ENCODE results near the gene TMC5. TPM values are rescaled to one million over a fixed set of nuclear protein-coding genes. Genes with fewer than 3 reads are reported as not detected.
"Not testable (repeated sequence)": the region's sequence is repeated elsewhere in the genome, so short reads cannot be mapped to it uniquely, and the experiment has no call there.

Gene TMC5
- total and polyA plus RNA-seq, 2 donors = under 0.01 to 0.09 TPM

DNA sequence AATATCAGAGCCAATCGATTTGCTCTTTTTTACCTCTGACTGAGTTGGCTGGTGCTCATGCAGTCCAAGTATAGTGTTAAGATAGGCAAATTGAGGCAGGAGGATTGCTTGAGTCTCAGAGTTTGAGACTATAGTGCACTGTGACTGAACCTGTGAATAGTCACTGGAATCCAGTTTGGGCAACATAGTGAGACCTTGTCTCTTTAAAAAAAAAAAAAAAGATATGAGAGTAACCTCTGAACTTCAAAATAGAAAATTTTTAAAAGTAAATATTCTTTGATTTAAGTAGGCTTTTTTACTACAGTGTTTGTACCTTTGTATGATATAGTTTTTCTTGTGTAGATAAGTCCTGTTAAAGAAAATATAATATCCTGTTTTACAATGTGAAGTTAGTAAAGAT lies 109.5 kb downstream of the TMC5 start:
- WGBS = 99% methylated on average over 1 of the region's 1 CpG
- no peak for DNase-seq (ENCODE audit: low read depth in 6 of 9, low spot score in 9 of 9)

DNA sequence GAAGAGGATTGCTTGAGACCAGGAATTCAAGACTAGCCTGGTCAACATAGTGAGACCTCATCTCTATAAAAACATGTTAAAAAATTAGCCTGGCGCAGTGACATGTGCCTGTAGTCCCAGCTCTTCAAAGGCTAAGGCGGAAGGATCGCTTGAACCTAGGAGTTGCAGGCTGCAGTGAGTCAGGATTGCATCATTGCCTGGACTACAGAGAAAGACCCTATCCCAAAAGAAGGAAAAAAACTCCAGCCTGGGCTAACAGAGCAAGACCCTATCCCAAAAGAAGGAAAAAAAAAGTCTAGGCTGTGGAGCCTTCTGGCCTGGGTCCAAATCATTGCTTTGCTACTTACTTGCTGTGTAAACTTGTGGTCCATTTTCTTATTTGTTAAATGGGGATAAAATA lies 111.0 kb downstream of the TMC5 start:
- Histone ChIP-seq H3K27ac (ENCODE audit: low read depth in 1 of 2, low read length in 1 of 2) (no peak overlapping the region), H3K27me3 (ENCODE audit: control insufficient read depth in 2 of 2, insufficient read depth in 1 of 2, low read length in 1 of 2) (no peaks in the 10 kb centered on the region), H3K4me3 (ENCODE audit: low read length in 2 of 2) (no peak overlapping the region), H3K4me1 (ENCODE audit: control insufficient read depth in 2 of 2, insufficient read depth in 2 of 2, low read length in 2 of 2) (peaks cover 5% of the 10 kb centered on the region in 2 donors), H3K36me3 (ENCODE audit: control insufficient read depth in 2 of 2, insufficient read depth in 2 of 2, low read length in 1 of 2) (peaks cover 8 to 18% of the 10 kb centered on the region in 2 donors), H3K9me3 (ENCODE audit: control insufficient read depth in 2 of 2, insufficient read depth in 1 of 2, low read length in 1 of 2) (no peaks in the 10 kb centered on the region)
- DNase-seq (ENCODE audit: low read depth in 6 of 9, low spot score in 9 of 9) = no peak
- WGBS = over 99% methylated on average over 3 of the region's 3 CpGs

More for the DNA sequence above, 109.5 kb downstream of the TMC5 start:
- no peaks in the 10 kb centered on the region for H3K27me3 ChIP-seq (ENCODE audit: control insufficient read depth in 2 of 2, insufficient read depth in 1 of 2, low read length in 1 of 2)
- peaks cover 3 to 12% of the 10 kb centered on the region in 2 donors for H3K36me3 ChIP-seq (ENCODE audit: control insufficient read depth in 2 of 2, insufficient read depth in 2 of 2, low read length in 1 of 2)
- no peak overlapping the region for H3K27ac ChIP-seq (ENCODE audit: low read depth in 1 of 2, low read length in 1 of 2)
- no peaks in the 10 kb centered on the region for H3K9me3 ChIP-seq (ENCODE audit: control insufficient read depth in 2 of 2, insufficient read depth in 1 of 2, low read length in 1 of 2)
- H3K4me1 ChIP-seq (ENCODE audit: control insufficient read depth in 2 of 2, insufficient read depth in 2 of 2, low read length in 2 of 2) = peaks cover 8% of the 10 kb centered on the region in 2 donors
- H3K4me3 ChIP-seq (ENCODE audit: low read length in 2 of 2) = no peak overlapping the region

DNA sequence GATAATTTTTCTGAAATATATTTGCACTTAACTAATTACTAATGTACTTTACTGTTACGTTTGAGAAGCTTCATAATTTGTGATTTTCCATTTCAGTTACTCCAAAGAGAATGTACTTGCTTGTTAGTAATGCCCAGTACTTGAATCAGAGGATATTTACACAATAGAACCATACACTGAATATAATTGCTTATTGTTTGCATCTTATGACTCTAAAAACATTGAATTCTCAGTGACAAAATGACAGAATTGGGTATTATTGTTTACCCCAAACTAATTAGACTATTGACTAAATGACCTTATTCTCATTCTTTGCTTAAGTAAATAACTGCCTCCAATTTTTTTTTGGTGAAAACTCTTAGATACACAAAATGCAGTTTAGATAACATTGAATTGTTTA lies 114.9 kb downstream of the TMC5 start:
- Histone ChIP-seq H3K27me3 (ENCODE audit: control insufficient read depth in 2 of 2, insufficient read depth in 1 of 2, low read length in 1 of 2) (no peaks in the 10 kb centered on the region), H3K9me3 (ENCODE audit: control insufficient read depth in 2 of 2, insufficient read depth in 1 of 2, low read length in 1 of 2) (no peaks in the 10 kb centered on the region), H3K27ac (ENCODE audit: low read depth in 1 of 2, low read length in 1 of 2) (no peak overlapping the region), H3K4me3 (ENCODE audit: low read length in 2 of 2) (no peak overlapping the region), H3K4me1 (ENCODE audit: control insufficient read depth in 2 of 2, insufficient read depth in 2 of 2, low read length in 2 of 2) (no peaks in the 10 kb centered on the region), H3K36me3 (ENCODE audit: control insufficient read depth in 2 of 2, insufficient read depth in 2 of 2, low read length in 1 of 2) (peaks cover 21 to 40% of the 10 kb centered on the region in 2 donors)
- WGBS = 45% methylated on average over 1 of the region's 1 CpG
- DNase-seq (ENCODE audit: low read depth in 6 of 9, low spot score in 9 of 9) = no peak

DNA sequence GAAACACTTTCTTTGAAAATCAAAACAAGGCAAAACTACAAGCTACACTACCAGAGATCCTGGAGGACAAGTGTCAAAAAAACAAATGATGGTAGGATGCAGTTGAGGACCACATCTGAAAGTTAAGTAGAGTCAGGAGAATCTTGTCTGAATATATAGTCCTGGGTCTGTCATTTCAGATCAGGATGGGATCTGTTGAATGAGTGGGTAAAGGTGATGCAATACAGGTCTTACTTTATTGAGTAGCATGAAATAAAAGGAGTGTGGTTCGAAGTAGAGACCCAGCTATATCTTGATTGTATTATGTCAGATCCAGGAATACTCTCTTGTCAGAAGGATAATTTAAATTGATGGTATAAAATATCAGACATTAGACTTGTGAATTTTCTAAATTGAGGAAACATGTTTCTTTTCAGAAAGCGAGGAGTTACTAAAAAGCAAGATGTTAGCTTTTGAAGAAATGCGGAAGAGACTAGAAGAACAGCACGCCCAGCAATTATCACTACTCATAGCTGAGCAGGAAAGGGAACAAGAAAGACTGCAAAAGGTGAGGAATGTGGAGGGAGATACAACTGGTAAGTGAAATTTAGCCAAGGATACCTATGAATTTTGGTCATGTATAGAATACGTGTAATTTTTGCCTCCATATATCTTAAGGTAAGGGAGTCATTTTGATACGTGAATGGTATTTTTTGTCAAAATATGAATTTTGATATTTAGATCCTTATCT lies 122.7 kb downstream of the TMC5 start:
- no peak for DNase-seq (ENCODE audit: low read depth in 6 of 9, low spot score in 9 of 9)
- WGBS = 99% methylated on average over 6 of the region's 6 CpGs
- Histone ChIP-seq H3K4me1 (ENCODE audit: control insufficient read depth in 2 of 2, insufficient read depth in 2 of 2, low read length in 2 of 2) (no peaks in the 10 kb centered on the region), H3K27ac (ENCODE audit: low read depth in 1 of 2, low read length in 1 of 2) (no peak overlapping the region), H3K36me3 (ENCODE audit: control insufficient read depth in 2 of 2, insufficient read depth in 2 of 2, low read length in 1 of 2) (peaks cover 19 to 37% of the 10 kb centered on the region in 2 donors), H3K27me3 (ENCODE audit: control insufficient read depth in 2 of 2, insufficient read depth in 1 of 2, low read length in 1 of 2) (no peaks in the 10 kb centered on the region), H3K4me3 (ENCODE audit: low read length in 2 of 2) (no peak overlapping the region), H3K9me3 (ENCODE audit: control insufficient read depth in 2 of 2, insufficient read depth in 1 of 2, low read length in 1 of 2) (no peaks in the 10 kb centered on the region)

DNA sequence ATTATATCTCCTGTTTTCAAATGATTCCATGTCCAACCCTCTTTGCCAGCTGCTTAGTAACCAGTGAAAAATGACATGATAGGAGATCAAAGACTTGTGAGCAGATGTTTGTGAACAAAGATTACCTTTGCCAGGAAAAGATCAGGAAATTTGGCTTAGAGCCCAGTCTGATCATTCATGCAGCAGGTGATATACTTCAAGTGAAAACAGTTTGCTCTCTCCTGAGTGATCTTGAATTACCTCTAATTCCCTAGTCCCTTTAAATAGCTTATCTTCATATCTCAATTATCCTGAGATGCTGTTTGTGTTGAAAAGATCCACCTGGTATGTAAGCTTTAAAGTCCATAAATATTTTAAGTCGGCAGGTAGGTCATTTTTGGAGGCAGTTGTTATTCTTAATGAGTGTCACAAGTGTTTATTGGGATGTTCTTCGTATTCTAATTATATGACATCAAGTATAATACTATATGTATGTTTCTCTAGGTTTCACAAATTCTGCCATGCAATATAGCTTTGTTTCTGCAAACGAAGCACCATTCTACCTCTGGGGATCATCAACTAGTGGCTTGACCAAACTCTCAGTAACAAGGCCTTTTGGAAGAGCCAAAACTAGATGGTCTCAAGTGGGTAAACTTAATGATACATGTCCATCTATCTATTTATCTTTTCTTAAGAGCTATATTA lies 124.6 kb downstream of the TMC5 start:
- no peaks in the 10 kb centered on the region for H3K27me3 ChIP-seq (ENCODE audit: control insufficient read depth in 2 of 2, insufficient read depth in 1 of 2, low read length in 1 of 2)
- H3K4me1 ChIP-seq (ENCODE audit: control insufficient read depth in 2 of 2, insufficient read depth in 2 of 2, low read length in 2 of 2) = no peaks in the 10 kb centered on the region
- peaks cover 6 to 26% of the 10 kb centered on the region in 2 donors for H3K36me3 ChIP-seq (ENCODE audit: control insufficient read depth in 2 of 2, insufficient read depth in 2 of 2, low read length in 1 of 2)
- H3K27ac ChIP-seq (ENCODE audit: low read depth in 1 of 2, low read length in 1 of 2) = no peak overlapping the region
- no peaks in the 10 kb centered on the region for H3K9me3 ChIP-seq (ENCODE audit: control insufficient read depth in 2 of 2, insufficient read depth in 1 of 2, low read length in 1 of 2)
- DNase-seq (ENCODE audit: low read depth in 6 of 9, low spot score in 9 of 9) = peak in 1 of 9 donors; percentile 23
- WGBS = 98% methylated on average over 3 of the region's 3 CpGs
- no peak overlapping the region for H3K4me3 ChIP-seq (ENCODE audit: low read length in 2 of 2)

DNA sequence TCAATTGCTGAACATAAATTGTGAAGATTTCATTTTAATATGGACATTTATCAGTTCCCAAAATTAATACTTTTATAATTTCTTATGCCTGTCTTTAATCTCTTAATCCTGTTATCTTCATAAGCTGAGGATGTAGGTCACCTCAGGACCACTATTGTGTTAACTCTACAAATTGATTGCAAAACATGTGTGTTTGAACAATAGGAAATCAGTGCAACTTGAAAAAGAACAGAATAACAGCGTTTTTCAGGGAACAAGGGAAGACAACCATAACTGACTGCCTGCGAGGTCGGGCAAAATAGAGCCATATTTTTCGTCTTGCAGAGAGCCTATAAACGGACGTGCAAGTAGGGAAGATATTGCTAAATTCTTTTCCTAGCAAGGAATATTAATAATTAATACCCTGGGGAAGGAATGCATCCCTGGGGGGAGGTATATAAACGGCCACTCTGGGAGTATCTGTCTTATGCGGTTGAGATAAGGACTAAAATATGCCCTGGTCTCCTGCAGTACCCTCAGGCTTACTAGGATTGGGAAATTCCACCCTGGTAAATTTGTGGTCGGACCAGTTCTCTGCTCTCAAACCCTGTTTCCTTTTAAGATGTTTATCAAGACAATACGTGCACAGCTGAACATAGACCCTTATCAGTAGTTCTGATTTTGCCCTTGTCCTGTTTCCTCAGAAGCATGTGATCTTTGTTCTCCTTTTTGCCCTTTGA lies 125.8 kb downstream of the TMC5 start:
- H3K27ac ChIP-seq (ENCODE audit: low read depth in 1 of 2, low read length in 1 of 2); H3K9me3 ChIP-seq (ENCODE audit: control insufficient read depth in 2 of 2, insufficient read depth in 1 of 2, low read length in 1 of 2); DNase-seq (ENCODE audit: low read depth in 6 of 9, low spot score in 9 of 9); H3K27me3 ChIP-seq (ENCODE audit: control insufficient read depth in 2 of 2, insufficient read depth in 1 of 2, low read length in 1 of 2); H3K4me1 ChIP-seq (ENCODE audit: control insufficient read depth in 2 of 2, insufficient read depth in 2 of 2, low read length in 2 of 2); H3K4me3 ChIP-seq (ENCODE audit: low read length in 2 of 2): not testable (repeated sequence)
- 85% methylated on average over 10 of the region's 10 CpGs for WGBS
- H3K36me3 ChIP-seq (ENCODE audit: control insufficient read depth in 2 of 2, insufficient read depth in 2 of 2, low read length in 1 of 2) = peaks cover 6 to 24% of the 10 kb centered on the region in 2 donors

DNA sequence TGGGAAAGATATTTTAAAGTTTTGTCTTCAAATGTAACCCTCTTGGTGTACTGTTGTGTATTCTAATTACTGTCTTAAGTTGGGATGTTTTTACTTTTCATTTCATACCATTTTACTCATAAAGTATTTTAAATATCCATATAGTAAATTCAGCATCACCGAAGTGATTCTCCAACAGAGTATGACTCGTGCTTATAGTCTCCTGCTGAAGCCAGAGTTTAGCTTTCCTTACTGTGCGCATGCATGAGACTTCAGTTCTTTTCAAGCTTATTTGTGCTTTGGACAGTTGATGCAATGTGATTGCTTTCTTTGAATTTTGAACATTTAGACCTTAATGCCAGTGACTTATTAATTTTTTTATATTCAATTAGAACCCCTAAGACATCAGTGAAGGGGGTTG lies 130.5 kb downstream of the TMC5 start:
- H3K4me3 ChIP-seq (ENCODE audit: low read length in 2 of 2) = no peak overlapping the region
- WGBS = 98% methylated on average over 3 of the region's 3 CpGs
- peaks cover 0 to 12% of the 10 kb centered on the region in 2 donors for H3K36me3 ChIP-seq (ENCODE audit: control insufficient read depth in 2 of 2, insufficient read depth in 2 of 2, low read length in 1 of 2)
- DNase-seq (ENCODE audit: low read depth in 6 of 9, low spot score in 9 of 9) = no peak
- H3K27ac ChIP-seq (ENCODE audit: low read depth in 1 of 2, low read length in 1 of 2) = no peak overlapping the region
- H3K4me1 ChIP-seq (ENCODE audit: control insufficient read depth in 2 of 2, insufficient read depth in 2 of 2, low read length in 2 of 2) = no peaks in the 10 kb centered on the region
- H3K27me3 ChIP-seq (ENCODE audit: control insufficient read depth in 2 of 2, insufficient read depth in 1 of 2, low read length in 1 of 2) = no peaks in the 10 kb centered on the region
- no peaks in the 10 kb centered on the region for H3K9me3 ChIP-seq (ENCODE audit: control insufficient read depth in 2 of 2, insufficient read depth in 1 of 2, low read length in 1 of 2)
